Measurements from ENCODE around the gene LMX1A.

The LMX1A gene

DNA sequence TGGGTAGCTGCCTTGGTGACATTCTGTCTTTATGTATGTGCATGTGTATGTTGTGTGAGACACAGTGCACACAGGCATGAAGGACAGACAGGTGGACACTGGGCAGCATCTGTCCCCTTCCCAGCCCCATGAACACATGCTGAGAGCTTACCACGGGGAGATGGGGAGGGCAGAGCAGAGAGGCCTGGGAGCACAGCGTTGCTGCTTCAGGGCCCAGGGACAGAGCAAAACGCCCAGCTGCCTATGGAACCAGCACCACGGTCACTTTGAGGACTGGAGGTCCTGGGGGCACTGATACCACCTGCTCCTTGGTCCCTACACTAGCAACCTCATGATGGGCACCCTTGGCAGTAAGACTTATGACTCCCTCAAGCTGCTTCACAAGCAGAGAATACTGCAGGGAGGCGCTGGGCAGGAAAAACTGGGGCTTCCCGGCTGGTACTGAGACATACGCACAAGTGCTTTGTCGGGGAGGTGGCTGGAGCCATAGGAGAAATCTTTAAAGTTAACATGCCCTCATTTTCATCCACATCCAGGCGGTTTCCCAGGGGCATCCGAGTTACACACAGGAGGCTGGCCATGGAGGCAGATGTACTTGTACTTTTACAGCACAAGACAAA, 40.3 kb downstream of the LMX1A start:
- no peak for DNase-seq

DNA sequence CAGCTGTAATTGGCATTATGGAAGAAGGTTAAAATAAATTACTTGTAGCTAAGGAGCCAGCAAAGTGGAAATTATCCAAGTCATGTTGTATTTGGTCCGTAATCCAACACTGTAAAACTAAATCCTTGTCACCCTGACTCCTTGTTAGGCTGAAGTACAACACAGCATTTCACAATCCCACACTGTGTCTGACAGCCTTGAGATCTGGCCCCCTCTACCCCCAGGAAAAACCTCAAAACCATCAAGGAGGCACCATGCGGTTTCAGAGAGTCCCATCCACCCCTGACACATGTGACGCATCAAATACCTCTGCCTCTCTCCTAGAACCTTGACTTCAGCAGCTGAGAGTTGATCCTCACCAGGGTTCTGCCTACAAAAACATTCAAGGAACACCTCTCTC, 41.0 kb downstream of the LMX1A start:
- no peak for DNase-seq

DNA sequence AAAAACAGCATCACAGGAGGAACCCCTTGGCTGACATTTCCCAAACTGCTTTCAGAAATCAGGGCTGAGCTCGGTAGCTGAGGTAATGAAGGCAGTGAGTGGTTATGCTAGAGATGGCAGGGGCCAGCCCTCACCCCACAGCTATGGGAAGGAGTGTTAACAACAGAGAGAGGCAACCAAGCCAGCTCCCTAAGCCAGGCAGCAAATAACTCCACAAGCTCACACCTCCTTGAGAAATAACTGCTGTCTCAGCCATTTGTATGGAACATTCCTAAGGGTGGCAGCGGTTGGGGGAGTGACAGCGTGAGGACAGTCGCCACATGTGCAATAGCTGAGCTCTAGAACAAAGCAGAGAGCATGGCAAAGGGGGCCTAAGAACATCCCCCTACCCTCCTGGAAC, 42.6 kb downstream of the LMX1A start:
- no peak for DNase-seq

DNA sequence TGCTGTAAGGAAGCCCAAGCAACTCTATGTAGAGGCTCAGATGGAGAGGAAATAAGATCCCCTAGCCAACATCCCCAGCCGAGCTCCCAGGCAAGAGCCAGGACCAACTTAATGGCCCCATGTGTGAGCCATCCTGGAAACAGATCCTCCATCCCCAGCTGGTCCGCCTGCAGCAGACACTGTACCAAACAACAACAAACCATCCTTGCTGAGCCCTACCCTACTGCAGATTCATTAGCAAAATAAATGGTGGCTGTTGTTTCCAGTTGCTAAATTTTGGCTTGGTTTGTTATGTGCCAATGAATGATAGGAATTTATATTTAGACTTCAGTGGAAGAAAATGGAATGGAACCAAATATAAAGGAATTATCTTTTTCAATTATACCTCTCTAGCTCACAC, 43.9 kb downstream of the LMX1A start:
- no peak for DNase-seq

DNA sequence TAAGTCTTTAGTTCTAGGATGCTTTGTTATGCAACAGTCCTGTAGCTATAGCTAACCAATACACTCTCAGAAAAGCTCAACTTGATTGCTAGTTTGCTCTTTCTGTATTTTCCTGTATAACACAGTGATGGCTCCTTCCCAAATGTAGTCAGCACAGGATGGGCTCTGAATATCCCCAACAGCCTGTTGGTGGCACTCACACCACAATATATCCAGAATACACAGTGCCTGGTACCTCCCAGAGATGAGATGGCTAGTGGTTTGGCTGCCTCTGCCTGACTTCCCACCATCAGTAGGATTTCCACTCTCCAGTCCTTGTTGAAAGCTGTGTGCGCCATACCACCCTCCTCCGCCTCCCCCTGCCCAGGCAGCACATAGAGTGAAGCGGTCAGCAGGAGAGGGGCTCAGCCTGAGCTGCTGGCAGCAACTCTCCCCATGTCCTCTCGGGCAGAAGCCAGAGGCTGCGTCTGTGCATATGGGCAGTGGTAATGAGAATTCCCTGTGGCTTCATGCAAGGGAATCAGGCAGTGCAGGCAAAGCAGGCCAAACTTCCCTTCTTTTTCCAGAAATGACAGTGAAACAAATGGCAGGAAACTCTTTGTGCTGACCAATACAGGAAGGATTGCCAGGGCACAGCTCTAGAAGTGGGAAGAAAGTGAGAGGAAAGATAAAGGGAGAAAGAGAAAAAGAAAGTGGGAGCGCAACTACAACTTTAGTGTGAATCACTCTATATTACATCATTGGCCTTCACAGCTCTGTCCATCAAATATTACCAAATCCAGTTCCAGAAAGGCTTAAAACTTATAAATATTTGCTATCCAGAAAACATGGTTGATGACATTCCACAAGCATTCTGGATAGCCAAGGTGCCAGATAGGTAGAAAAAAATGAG, 49.7 kb downstream of the LMX1A start:
- no peak for DNase-seq

DNA sequence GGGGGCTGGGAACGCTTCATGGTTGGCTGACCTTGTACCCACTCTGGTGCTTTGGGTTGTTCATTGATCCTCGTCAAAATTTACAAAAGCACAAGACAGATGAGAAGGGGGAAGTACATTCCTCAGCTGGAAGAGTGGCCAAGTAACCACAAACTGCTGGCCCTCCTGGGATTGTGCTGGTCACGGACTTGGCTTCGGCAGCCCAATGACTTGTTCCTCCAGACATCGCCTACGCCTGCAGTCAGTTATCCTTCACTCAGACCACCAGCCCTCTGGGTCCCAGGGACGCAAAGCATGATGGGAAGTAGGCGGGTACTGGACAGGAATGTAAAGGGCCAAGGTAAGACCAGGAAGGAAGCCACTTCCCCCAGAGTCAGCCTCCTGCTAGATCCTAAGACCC, 53.1 kb downstream of the LMX1A start:
- DNase-seq: no peak

DNA sequence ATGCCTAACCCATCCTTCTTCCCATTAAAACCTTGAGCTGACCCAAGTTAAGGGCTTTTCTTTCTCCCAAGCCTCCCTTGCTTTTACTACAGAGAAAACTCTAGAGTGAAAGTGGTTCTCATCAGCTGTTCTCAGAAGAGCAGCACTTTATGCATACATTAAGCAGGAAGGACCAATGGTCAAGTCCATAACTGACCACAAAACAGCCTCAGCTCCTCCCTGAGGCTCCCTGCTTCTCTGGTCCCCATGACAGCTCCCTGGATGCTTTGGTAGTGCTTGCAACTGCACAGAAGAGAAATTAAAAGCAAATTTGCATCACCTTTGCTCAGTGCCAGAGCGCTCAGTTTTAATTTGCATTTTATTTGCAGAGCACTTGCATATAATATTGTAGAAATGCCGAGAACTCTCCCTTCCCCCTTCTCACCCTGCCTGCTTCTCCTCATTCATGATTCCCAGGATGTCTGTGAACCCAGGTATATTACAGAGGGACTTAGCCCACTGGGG, 56.1 kb downstream of the LMX1A start:
- DNase-seq: no peak

DNA sequence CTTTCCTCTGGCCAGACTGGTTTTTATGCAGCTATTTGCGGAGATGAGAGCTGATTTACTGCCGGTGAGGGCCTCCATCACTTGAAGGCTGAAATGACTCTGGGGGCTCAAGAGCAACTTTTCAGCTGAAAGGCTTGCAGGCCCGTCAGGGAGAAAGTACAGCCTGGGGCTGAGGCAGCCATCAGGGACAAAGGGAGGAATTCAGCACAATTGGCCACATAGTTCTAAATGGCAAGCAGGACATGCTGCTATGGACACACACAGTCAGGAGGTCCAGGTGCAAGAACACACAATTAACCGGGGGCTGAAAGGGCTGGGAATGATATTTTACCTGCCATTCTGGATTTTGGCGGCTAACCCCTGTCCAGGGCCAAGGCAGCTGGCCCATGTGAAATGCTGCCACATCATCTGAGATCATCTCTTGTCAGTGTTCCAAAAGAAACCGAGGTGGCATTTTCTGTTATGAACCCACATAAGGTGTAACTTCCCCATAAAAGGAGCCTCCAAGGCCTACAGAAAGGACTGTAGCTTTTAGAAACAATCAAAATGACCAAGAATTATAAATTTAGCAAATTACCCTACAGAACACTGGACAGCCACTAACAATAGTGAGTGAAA, 58.2 kb downstream of the LMX1A start:
- DNase-seq: no peak

DNA sequence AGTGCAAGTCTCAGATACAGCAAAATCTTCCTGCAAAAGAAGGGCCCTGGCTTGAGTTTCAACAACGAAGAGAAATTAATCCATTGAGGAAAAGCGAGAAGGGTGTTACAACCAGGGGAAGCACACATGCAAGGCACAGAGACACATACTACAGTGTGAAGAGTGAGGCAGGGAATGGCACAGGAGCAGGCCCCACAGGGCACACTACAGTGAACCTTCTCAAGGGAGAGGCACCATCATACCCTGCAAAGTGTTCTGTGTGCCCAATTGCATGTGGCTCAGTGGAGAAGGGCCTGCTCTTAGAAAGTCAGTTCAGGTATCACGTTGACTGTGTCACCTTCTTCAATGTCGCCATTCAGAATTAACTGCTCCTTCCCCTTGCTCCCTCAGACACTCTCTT, 60.3 kb downstream of the LMX1A start:
- no peak for DNase-seq

DNA sequence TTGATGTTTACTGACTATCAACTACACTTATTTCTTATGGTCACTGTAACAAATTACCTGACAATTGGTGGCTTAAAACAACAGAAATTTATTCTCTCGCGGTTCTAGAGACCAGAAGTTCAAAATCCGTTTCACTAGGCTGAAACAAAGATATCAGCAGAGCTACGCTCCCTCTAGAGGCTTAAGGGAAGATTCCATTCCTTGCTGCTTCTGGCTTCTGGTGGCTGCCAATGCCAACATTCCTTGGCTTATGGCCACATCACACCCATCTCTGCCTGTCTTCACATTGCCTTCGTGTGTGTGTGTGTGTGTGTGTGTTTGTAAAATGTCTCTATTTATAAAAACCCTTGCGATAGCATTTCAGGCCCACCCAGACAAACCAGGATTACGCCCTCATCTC, 66.4 kb downstream of the LMX1A start:
- DNase-seq: no peak

DNA sequence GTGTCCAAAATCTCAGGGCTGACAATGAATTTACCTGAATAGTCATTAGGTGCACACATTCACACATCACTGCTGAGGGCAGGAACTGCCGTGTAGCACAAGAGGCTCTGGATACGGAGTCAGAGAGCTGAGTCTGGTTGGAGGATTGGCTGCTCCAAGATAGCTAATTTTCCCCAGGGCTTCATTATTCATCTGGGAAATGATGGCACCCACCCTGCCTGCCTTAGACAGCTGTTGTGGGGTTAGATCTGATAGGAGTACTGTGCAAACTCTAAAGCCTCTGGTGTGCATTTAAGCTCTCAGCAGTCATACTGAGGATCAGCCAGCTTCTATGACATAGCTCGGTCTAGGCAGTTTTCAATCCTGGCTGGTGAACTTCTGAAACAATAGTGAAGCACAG, 67.0 kb downstream of the LMX1A start:
- DNase-seq: no peak

DNA sequence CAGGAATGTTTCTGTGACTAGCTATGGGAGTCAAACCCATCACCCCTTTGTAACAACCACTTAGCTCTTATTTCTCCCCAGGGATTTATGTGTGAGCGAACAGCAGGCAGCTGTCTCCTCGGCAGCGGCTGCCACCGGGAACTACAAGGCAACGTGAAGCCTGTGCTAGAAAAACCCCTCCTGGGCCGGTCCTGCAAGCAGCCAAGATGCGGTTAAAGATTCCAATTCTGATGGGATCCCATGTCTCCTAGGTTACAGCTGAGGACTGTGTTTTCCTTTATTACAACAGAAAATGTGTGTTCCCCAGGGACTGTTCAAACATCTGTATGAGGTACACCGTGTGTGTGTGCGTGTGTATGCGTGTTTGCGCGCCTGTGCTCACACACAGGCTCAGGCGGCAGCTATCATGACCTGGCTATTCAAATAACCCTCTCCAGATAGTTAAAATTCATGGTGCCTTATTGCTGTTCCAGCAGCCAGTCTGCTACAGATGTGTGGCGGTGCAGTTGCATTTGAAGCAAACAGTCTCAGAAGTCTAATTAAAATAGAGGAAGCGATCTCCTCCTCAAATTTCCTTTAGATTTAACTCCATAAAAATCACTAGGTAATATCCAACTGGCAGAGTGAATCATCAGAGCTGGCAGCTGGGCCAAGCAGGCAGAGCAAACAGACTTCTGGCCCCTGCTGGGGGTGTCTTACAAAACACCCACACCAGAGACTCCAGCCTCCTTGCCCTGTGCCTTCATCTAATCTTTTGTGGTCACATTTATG, 68.0 kb downstream of the LMX1A start:
- DNase-seq: no peak

DNA sequence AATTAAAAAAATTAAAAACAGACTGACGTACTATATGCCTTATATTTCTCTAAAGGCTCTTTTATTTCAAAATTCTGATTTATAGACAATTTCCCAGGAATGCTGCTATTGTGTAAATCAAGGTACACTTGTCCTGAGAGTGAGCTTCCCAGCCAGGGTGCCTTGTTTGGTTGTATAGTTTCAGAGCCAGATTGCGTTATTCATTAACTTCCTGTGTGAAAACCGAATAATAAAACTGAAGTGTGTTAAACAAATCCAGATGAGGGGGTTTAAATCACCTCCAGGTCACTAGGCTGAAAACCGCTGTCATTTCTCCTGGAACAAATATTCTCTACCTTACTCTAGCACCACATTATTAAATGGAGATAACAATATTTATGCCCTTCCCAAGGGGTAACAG, 68.7 kb downstream of the LMX1A start:
- no peak for DNase-seq

DNA sequence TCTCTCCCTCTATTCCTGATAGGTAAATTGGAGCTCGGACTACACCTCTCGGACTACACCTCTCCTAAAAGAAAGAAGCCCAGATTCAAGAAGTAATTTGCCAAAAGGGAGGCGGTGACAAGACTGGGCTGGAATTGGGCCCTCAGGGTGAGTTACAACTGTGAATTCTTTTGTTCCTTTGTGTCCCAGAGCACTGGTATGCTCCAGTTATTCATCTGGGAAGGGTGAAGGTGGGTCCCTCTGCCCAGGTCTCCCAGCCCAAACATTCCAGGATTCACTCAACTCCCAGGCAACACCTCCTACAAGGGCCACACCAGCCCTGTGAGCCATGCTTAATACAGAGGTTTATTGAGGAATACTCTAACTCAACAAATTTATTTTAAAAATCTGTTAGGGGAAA, 69.2 kb downstream of the LMX1A start:
- DNase-seq: no peak

DNA sequence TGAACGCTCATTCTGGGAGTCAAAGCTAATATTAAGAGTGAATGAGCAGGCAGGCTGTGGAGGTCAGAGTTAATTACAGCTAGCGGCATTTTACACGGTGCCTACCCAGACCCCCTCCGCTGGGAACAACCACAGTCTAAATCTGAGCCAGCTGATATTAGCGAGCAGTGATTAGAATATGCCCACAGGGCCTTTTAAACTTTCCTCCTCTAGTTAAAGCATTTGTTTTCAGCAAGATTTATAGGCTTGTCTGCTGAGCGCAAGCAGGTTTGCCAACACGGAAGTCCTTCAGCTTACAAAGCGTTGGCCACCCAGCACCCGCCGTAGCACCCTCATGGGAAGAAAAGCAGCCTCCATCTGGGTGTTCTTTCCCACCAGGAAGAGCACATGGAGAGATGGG, 72.1 kb downstream of the LMX1A start:
- DNase-seq: no peak

DNA sequence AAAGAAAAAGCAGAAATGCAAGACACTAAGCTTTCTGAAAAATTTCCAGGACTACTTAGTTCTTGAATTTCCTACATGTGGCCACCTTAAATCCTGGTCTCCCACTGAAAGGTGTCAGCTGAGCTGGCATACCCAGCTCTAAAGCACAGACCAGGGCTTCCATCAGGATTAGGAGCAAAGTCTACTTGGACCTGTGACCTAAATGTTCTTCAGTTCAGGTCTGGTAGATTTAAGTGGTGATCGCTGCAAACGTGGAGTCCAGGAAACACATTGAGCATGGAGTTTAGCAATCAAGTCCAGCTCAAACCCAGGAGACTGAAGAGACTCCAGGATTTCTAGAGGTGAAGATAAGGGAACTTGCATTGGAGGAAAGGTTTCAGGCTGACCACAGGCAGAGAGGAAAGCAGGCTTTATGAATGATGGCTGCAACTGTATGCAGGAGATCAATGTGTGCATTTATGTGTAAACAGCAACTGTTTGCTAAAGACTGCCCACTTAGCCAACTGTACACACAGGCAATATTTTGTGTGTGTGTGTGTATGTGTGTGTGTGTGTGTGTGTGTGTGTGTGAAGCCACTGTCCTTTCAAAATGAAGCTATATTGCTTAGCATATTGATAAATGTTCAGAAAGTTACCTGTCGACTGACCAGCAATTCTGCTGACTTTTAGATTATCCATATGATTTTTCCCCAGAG, 75.2 kb downstream of the LMX1A start:
- DNase-seq: no peak

DNA sequence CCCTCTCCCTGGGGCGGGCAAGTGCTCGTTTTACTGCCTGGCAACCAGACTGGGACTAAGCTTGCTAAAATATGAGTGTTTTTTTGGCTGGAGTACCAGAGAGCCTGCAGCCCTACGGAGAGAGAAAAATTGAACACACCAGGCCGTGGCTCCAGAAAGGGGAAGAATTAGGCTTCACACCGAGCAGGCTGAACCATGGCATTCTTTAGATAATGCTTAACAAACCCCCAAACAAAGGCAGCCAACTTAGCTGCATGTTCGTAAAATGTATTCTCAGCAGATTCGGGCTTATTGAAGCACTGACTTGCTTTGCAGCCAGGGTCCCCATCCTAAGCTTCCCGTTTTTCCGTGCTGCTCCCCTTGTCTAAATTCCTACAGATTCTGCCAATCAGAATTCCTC, 76.6 kb downstream of the LMX1A start:
- DNase-seq: no peak

DNA sequence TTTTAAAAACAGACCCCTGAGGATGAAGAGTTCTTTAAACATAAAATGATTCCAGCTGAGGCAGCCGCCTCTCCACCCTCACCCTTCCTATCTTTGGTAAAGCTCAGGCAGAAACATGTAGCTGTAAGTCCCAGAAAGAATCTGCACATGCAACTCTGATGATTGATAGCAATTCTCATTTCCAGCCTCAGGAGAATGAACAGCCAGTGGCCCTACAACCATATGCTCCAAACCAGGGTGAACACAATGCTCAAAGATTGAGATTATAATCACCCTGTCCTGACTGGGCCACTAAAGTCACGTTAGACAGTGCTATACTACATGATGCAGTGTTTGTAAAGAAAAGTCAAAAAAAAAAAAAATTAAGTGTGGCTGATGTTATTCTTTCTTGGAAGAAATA, 80.2 kb downstream of the LMX1A start:
- DNase-seq: no peak

DNA sequence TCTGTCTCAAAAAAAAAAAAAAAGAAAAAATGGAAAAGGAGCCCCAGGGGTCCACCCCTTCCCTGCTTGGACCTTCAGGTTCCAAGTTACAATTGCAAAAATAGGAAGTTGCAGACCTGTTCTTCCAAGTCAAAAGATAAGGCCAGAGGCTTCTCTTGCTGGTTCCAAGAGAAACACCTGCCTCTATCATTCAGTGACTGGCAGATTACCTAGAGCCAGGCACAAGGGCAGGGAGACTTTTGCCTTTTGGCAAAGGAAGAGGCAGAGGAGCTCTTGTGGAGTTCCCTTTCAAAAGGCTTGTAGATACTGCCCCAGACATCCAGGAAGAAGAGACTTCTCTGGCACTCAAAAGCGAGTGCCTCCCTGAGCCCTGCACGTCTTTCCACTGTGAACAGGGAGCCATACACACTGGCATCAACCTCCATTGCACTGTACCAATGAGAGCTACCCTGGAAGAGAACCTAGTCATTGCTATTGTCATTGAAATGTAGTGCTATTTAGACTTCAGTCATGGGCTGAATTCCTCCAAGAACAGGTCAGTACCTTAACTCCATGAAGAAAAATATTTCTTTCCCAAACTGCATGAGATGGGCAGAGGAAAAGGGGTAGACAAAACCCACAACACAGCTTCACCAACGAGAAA, 91.2 kb downstream of the LMX1A start:
- DNase-seq: no peak

DNA sequence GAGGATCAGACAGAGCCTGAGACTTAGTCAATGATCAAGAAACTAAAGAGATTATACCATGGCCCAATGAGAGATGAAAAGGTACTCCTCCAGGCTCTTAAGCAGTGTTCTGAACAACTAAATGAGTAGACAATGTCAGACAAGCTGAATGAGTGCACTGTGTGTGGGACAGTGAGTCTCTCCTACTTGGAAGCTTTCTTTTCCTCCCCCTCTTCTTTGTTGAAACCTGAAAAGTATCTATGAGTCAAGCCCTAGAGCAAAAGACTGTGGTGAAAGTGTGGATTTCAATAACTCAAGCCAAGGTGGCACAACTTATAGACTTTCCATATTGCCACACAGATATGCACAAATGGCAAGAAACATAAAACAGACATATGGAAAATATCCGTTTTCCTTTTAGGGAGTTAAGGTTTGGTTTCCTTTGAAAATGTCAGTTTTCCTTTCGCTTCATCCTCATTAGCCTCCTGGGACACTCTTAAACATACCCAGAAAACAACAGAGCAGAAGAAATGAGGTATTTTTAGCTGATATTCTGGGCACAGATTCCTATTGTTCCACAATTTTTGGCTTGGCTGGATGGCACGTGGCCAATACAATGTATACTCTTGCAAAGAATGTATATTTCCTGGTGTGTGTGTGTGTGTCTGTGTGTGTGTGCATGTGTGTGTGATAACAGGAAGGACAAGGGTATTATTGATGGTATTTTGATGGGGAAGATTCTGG, 96.6 kb downstream of the LMX1A start:
- DNase-seq: no peak

DNA sequence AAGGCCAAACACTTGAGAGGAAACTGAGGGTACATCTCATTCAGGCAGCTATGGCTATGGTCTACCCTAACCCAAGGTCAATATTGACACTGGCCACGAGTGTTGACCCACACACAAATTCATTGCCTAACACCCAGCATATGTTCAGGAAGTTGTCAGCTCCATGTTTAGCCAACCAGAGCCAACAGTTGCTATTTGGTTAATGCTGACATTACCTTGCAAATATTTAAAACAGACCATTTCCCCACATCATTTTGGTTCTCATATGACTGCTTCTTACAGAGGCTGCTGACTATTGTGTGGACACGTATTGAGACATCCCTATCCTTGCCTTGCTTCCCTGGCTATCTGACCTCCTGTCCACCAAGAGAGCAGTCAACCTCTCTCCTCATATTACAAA, 97.3 kb downstream of the LMX1A start:
- DNase-seq: no peak
